ENCODE data around the gene RHOD. TPM values are rescaled to one million over a fixed set of nuclear protein-coding genes. Genes with fewer than 3 reads are reported as not detected.

Gene RHOD
- total and polyA plus RNA-seq, 9 of the 15 experiments (the other 6 are each of a cell fraction or from before 2014, with no cell fraction given): not detected

GRCh38 chr11:67079065-67079705, 22.5 kb downstream of the RHOD start:
- H3K9me3 ChIP-seq (replicated peaks; ENCODE audit: control insufficient read depth, insufficient read depth, low read depth, low read length): no peaks in the 10 kb centered on the region
- H3K27me3 ChIP-seq (ENCODE audit: control insufficient read depth in 2 of 2, insufficient read depth in 2 of 2, low read length in 2 of 2): no peaks in the 10 kb centered on the region
- H3K4me1 ChIP-seq (replicated peaks in 1 of 2; ENCODE audit: control insufficient read depth in 2 of 2, insufficient read depth in 2 of 2, low read length in 2 of 2): peaks cover 20 to 28% of the 10 kb centered on the region in 2 experiments; a peak in 4 of 5 replicates
- 48% methylated on average over 6 of the region's 6 CpGs for WGBS (ENCODE audit: insufficient coverage, low coverage, missing lambda C conversion rate)
- TF ChIP-seq, protein P1, sequence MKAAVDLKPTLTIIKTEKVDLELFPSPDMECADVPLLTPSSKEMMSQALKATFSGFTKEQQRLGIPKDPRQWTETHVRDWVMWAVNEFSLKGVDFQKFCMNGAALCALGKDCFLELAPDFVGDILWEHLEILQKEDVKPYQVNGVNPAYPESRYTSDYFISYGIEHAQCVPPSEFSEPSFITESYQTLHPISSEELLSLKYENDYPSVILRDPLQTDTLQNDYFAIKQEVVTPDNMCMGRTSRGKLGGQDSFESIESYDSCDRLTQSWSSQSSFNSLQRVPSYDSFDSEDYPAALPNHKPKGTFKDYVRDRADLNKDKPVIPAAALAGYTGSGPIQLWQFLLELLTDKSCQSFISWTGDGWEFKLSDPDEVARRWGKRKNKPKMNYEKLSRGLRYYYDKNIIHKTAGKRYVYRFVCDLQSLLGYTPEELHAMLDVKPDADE (conservative IDR thresholded peaks at IDR 0.05; ENCODE audit: control insufficient read depth, low read depth, low read length): no peak
- TF ChIP-seq CC2D1A (IDR thresholded peaks at IDR 0.05) (no peak), MYC (IDR thresholded peaks at IDR 0.05; ENCODE audit: low read depth, low read length) (no peak), MYC (CRISPR knock-in tag; IDR thresholded peaks at IDR 0.05; ENCODE audit: borderline replicate concordance, low read depth) (no peak), ZNF75A (CRISPR knock-in tag; IDR thresholded peaks at IDR 0.05) (no peak), SRSF7 (optimal IDR thresholded peaks at IDR 0.05; ENCODE audit: low read depth, low read length) (no peak), CBX5 (IDR thresholded peaks at IDR 0.05; ENCODE audit: borderline replicate concordance, low read depth) (no peak), ZNF695 (CRISPR knock-in tag; IDR thresholded peaks at IDR 0.05) (no peak)
- H3K79me2 ChIP-seq (ENCODE audit: control insufficient read depth, insufficient read depth, low read length): no peaks in the 10 kb centered on the region
- no TSS peak for BruUV-seq (replicated peaks)
- ATAC-seq (no peak), DNase-seq (ENCODE audit: extremely low read depth in 1 of 4, low spot score in 3 of 4) (no peak), FAIRE-seq (no peak)
- no peak overlapping the region for H3K4me3 ChIP-seq
- H2AFZ ChIP-seq (ENCODE audit: low read depth, low read length): no peak overlapping the region
- H3K9ac ChIP-seq (ENCODE audit: insufficient read depth in 1 of 2, low read depth in 2 of 2, low read length in 2 of 2): no peak overlapping the region
- H4K20me1 ChIP-seq (replicated peaks; ENCODE audit: control insufficient read depth, insufficient read depth, low read length): no peaks in the 10 kb centered on the region
- no peaks in the 10 kb centered on the region for H3K36me3 ChIP-seq (ENCODE audit: control insufficient read depth, insufficient read depth, low read length)
- H3K27ac ChIP-seq (ENCODE audit: extremely low read depth, low read depth, low read length): no peak overlapping the region
- intact Hi-C loops (cut with micrococcal nuclease) (no loop called here), in situ Hi-C loops (cut with MboI) (no loop called here)
- H3K9me1 ChIP-seq (ENCODE audit: control insufficient read depth, insufficient read depth, low read length): no peaks in the 10 kb centered on the region
- POLR2A ChIA-PET: interaction anchor here (0.6 to 0.8 kb wide), 2 partner anchors 25 to 174 kb away, joined by 3 to 4 read pairs; no protein-coding TSS in a partner anchor
- CTCF ChIA-PET (ENCODE audit: low intra/inter-chr PET ratio): no interaction called here
- no peak overlapping the region for H3K4me2 ChIP-seq (ENCODE audit: insufficient read depth, low read length)

Measured in K562 (cell line).